Right lobe of liver (tissue), 4 donors: ENCODE measurements around the gene MTCL3.

Experiments
- CTCF ChIP-seq, 4 donors: fragments of 200-600 bp in 3 of 4; fragments of 450-650 bp in 1 of 4; IDR thresholded peaks; one replicate each; pipeline versions ENCODE4 v1.5.1 to v1.8.0; 2016 to 2022; ENCODE audit warnings: antibody characterized with exemption in 4 of 4, mild to moderate bottlenecking in 2 of 4
- POLR2A ChIP-seq: fragments of 450-650 bp; IDR thresholded peaks from one replicate; pipeline ENCODE4 v1.6.1; 2017; ENCODE audit warnings: antibody characterized with exemption, mild to moderate bottlenecking
- donor health status: DM: no; HTN: no; CAD: no.
- donor health status: DM: no; HTN: no; CAD: no.
- donor health status: DM: no; HTN: yes; CAD: no.

GRCh38 chr6:127475135-127475822 is 43.9 kb downstream of the MTCL3 start:
- TF ChIP-seq CTCF (IDR thresholded peaks at IDR 0.05) (no peak), POLR2A (no peak)
